SK-N-MC (cell line): ENCODE measurements around the gene OSTF1.

Experiments
- EZH2 ChIP-seq: fragments of 200-600 bp; sonication (generic); IDR thresholded peaks from one replicate; pipeline ENCODE4 v1.6.1; 2017; ENCODE audit warnings: antibody characterized with exemption
- FOXP2 ChIP-seq: optimal IDR thresholded peaks from 2 replicates; pipeline ENCODE3; 2011; ENCODE audit warnings: mild to moderate bottlenecking, moderate library complexity; ENCODE audit not compliant: insufficient read depth; ENCODE audit errors: extremely low read length, control extremely low read depth
- POLR2AphosphoS5 ChIP-seq: IDR thresholded peaks from 2 replicates; pipeline ENCODE4 v1.6.1; 2012; ENCODE audit warnings: mild to moderate bottlenecking, low read depth, low read length, borderline replicate concordance

DNA sequence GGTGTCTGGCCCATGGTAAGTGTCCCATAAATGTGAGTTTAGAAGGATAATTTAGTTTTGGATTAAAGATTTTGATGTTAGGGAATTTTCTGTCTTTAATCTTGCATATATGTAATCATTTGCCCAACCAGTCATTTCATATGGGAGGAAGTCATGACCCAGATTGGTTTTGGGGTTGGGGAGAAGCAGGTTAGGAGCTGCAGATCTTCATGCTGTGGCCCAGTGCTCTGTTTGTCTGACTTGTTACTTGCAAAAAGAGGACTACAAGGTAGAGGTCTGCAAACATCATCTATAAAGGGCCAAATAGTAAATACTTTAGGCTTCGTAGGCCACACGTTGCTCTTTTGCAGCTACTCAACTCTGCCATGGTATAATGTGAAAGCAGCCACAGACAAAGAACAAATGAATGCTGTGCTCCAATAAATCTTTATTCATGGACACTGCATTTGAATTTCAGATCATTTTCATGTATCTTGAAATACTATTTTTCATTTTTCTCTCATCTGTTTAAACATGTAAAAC lies 16.8 kb downstream of the OSTF1 start:
- no peak for TF ChIP-seq POLR2AphosphoS5
- no peak for TF ChIP-seq EZH2
- no peak for TF ChIP-seq FOXP2
